H1 (cell line): Measurements from ENCODE around the gene ARID5B.

Experiments
- ASH2L ChIP-seq: fragments of 200-600, 300-600 bp; sonication (generic); IDR thresholded peaks from one replicate; pipeline ENCODE4 v1.7.1; 2017; ENCODE audit warnings: low read length
- EZH2 ChIP-seq: fragments of 200-600 bp; sonication (generic); IDR thresholded peaks from 2 replicates; pipeline ENCODE4 v1.7.1; 2012; ENCODE audit warnings: low read depth, mild to moderate bottlenecking, moderate library complexity, low read length, inconsistent platforms; ENCODE audit not compliant: severe bottlenecking
- GABPA ChIP-seq: IDR thresholded peaks from 2 replicates; pipeline ENCODE4 v1.6.1; 2011; ENCODE audit warnings: mild to moderate bottlenecking, low read length, moderate library complexity, borderline replicate concordance; ENCODE audit not compliant: insufficient read depth
- MAFK ChIP-seq: IDR thresholded peaks from 2 replicates; pipeline ENCODE4 v1.6.1; 2012; ENCODE audit warnings: low read depth, mild to moderate bottlenecking, improper control_type of control experiment, low read length
- MAX ChIP-seq: IDR thresholded peaks from 2 replicates; pipeline ENCODE4 v1.6.1; 2012; ENCODE audit warnings: inconsistent platforms
- NRF1 ChIP-seq: IDR thresholded peaks from 2 replicates; pipeline ENCODE4 v1.6.1; 2011; ENCODE audit warnings: mild to moderate bottlenecking, low read depth, low read length, improper control_type of control experiment
- POLR2A ChIP-seq, 2 experiments: IDR thresholded peaks; 1 replicate in 1 of 2; 2 replicates in 1 of 2; pipeline ENCODE4 v1.6.1; 2011; ENCODE audit warnings: low read depth in 2 of 2, low read length in 2 of 2, mild to moderate bottlenecking in 2 of 2; ENCODE audit errors: control extremely low read depth in 1 of 2
- RFX5 ChIP-seq: IDR thresholded peaks from 2 replicates; pipeline ENCODE4 v1.6.1; 2011; ENCODE audit warnings: low read depth, low read length, improper control_type of control experiment, borderline replicate concordance
- SP4 ChIP-seq: IDR thresholded peaks from 2 replicates; pipeline ENCODE4 v1.6.1; 2012; ENCODE audit warnings: low read length, inconsistent platforms
- TBP ChIP-seq: IDR thresholded peaks from 2 replicates; pipeline ENCODE4 v1.6.1; 2011; ENCODE audit warnings: low read depth, low read length, improper control_type of control experiment
- TCF12 ChIP-seq: IDR thresholded peaks from 2 replicates; pipeline ENCODE4 v1.6.1; 2011; ENCODE audit warnings: low read depth, mild to moderate bottlenecking, low read length
- TF ChIP-seq, protein P1 (sequence below), 3 experiments: IDR thresholded peaks; 1 replicate in 2 of 3; 2 replicates in 1 of 3; pipeline versions ENCODE4 v1.5.1 to v1.6.1; 2011; ENCODE audit warnings: low read length in 3 of 3, mild to moderate bottlenecking in 3 of 3, inconsistent platforms in 2 of 3, low read depth in 1 of 3, moderate library complexity in 1 of 3; ENCODE audit not compliant: insufficient read depth in 1 of 3; ENCODE audit errors: control extremely low read depth in 1 of 3
- TF ChIP-seq, protein P2 (sequence below): IDR thresholded peaks from 2 replicates; pipeline ENCODE4 v1.6.1; 2011; ENCODE audit warnings: low read depth, mild to moderate bottlenecking, low read length; ENCODE audit not compliant: insufficient read depth

- no peak for TF ChIP-seq MAFK
- TF ChIP-seq, protein P1, sequence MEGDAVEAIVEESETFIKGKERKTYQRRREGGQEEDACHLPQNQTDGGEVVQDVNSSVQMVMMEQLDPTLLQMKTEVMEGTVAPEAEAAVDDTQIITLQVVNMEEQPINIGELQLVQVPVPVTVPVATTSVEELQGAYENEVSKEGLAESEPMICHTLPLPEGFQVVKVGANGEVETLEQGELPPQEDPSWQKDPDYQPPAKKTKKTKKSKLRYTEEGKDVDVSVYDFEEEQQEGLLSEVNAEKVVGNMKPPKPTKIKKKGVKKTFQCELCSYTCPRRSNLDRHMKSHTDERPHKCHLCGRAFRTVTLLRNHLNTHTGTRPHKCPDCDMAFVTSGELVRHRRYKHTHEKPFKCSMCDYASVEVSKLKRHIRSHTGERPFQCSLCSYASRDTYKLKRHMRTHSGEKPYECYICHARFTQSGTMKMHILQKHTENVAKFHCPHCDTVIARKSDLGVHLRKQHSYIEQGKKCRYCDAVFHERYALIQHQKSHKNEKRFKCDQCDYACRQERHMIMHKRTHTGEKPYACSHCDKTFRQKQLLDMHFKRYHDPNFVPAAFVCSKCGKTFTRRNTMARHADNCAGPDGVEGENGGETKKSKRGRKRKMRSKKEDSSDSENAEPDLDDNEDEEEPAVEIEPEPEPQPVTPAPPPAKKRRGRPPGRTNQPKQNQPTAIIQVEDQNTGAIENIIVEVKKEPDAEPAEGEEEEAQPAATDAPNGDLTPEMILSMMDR (IDR thresholded peaks at IDR 0.05; ENCODE audit: control extremely low read depth in 1 of 3, insufficient read depth in 1 of 3, low read depth in 1 of 3, low read length in 3 of 3): no peak
- TF ChIP-seq NRF1: no peak
- TF ChIP-seq MAX: no peak
- no peak for TF ChIP-seq ASH2L
- no peak for TF ChIP-seq POLR2A (IDR thresholded peaks at IDR 0.05; ENCODE audit: control extremely low read depth in 1 of 2, low read depth in 2 of 2, low read length in 2 of 2)
- TF ChIP-seq, protein P2, sequence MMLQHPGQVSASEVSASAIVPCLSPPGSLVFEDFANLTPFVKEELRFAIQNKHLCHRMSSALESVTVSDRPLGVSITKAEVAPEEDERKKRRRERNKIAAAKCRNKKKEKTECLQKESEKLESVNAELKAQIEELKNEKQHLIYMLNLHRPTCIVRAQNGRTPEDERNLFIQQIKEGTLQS: no peak
- no peak for TF ChIP-seq SP4
- TF ChIP-seq TCF12: no peak
- TF ChIP-seq TBP: no peak
- TF ChIP-seq EZH2: no peak
- no peak for TF ChIP-seq GABPA
- no peak for TF ChIP-seq RFX5
Observed at GRCh38 chr10:61941202-61941681, 39.7 kb downstream of the ARID5B start.
